Activated T-cell treated with anti-CD3 and anti-CD28 coated beads, Interleukin-2, amount 50 U/mL, for 4 hours (primary cell): Measurements from ENCODE around the gene MGST3. TPM values are rescaled to one million over a fixed set of nuclear protein-coding genes. Genes with fewer than 3 reads are reported as not detected.
"Not testable (repeated sequence)": the region's sequence is repeated elsewhere in the genome, so short reads cannot be mapped to it uniquely, and the experiment has no call there.

Source experiments
- ATAC-seq, 2 donors: fragments of 200-7000 bp; cut with Tn5 transposase; one replicate each; pipeline ENCODE4 v1.10.0; 2021
- DNase-seq: peaks from one replicate; pipeline ENCODE4 v3.0.0-alpha.2; 2020
- H3K27me3 Mint-ChIP-seq: one replicate; pipeline ENCODE4 v1.8.0; 2021; ENCODE audit warnings: low read depth, mixed read lengths
- H3K36me3 Mint-ChIP-seq: one replicate; pipeline ENCODE4 v1.8.0; 2022; ENCODE audit warnings: mixed read lengths; ENCODE audit not compliant: insufficient read depth
- H3K4me1 Mint-ChIP-seq: one replicate; pipeline ENCODE4 v1.8.0; 2021; ENCODE audit warnings: low read depth, mixed read lengths
- H3K4me3 Mint-ChIP-seq: one replicate; pipeline ENCODE4 v1.8.0; 2021; ENCODE audit warnings: mild to moderate bottlenecking, moderate library complexity, mixed read lengths
- H3K9me3 Mint-ChIP-seq: one replicate; pipeline ENCODE4 v1.8.0; 2021; ENCODE audit warnings: mixed read lengths
- total RNA-seq, 3 donors: library from RNA; stranded (reverse); gene quantifications; one replicate each; pipeline ENCODE4 v1.2.1, GENCODE V29; 2021

The MGST3 gene
- total RNA-seq, 3 donors from 2014 or later: 7.3 to 12.8 (median 11.5) TPM

DNA sequence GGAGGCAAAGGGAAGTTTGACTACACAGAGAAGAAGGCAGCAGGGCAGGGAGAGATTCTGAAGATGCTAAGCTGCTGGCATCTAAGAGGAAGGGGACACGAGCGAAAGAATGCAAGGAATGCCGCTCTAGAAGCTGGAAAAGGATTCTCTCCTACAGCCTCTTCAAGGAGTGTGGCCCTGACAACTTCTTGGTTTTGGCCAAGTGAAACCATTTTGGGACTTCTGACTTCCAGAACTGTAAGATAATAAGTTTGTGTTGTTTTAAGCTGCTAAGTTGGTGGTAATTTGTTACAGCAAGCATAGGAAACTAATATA lies 28.5 kb downstream of the MGST3 start:
- H3K9me3 Mint-ChIP-seq: no peaks in the 10 kb centered on the region
- H3K4me3 Mint-ChIP-seq: no peak overlapping the region
- H3K27me3 Mint-ChIP-seq: no peaks in the 10 kb centered on the region
- no peak for DNase-seq
- no peak for ATAC-seq
- no peaks in the 10 kb centered on the region for H3K4me1 Mint-ChIP-seq
- H3K36me3 Mint-ChIP-seq: peaks cover 16% of the 10 kb centered on the region

GRCh38 chr1:165661703-165662102 lies 30.7 kb downstream of the MGST3 start:
- DNase-seq (no peak), ATAC-seq (no peak)
- H3K4me3 Mint-ChIP-seq: no peak overlapping the region
- H3K4me1 Mint-ChIP-seq: no peaks in the 10 kb centered on the region
- peaks cover 29% of the 10 kb centered on the region for H3K36me3 Mint-ChIP-seq
- H3K9me3 Mint-ChIP-seq: no peaks in the 10 kb centered on the region
- no peaks in the 10 kb centered on the region for H3K27me3 Mint-ChIP-seq

- no peaks in the 10 kb centered on the region for H3K4me1 Mint-ChIP-seq
- no peak overlapping the region for H3K4me3 Mint-ChIP-seq
- no peaks in the 10 kb centered on the region for H3K9me3 Mint-ChIP-seq
- no peak for DNase-seq
- ATAC-seq: no peak
- peaks cover 33% of the 10 kb centered on the region for H3K36me3 Mint-ChIP-seq
- no peaks in the 10 kb centered on the region for H3K27me3 Mint-ChIP-seq
Observed at GRCh38 chr1:165662186-165662585, 31.2 kb downstream of the MGST3 start.

- Mint-ChIP-seq H3K4me1 (no peaks in the 10 kb centered on the region), H3K9me3 (no peaks in the 10 kb centered on the region), H3K4me3 (no peak overlapping the region), H3K36me3 (peaks cover 46% of the 10 kb centered on the region), H3K27me3 (no peaks in the 10 kb centered on the region)
- ATAC-seq: no peak
- no peak for DNase-seq
Observed at GRCh38 chr1:165666152-165666825, 35.3 kb downstream of the MGST3 start.

GRCh38 chr1:165668184-165668583 lies 37.1 kb downstream of the MGST3 start:
- H3K27me3 Mint-ChIP-seq: no peaks in the 10 kb centered on the region
- DNase-seq (no peak), ATAC-seq (no peak)
- H3K4me1 Mint-ChIP-seq: no peaks in the 10 kb centered on the region
- no peaks in the 10 kb centered on the region for H3K9me3 Mint-ChIP-seq
- H3K36me3 Mint-ChIP-seq: peaks cover 55% of the 10 kb centered on the region
- H3K4me3 Mint-ChIP-seq: no peak overlapping the region

DNA sequence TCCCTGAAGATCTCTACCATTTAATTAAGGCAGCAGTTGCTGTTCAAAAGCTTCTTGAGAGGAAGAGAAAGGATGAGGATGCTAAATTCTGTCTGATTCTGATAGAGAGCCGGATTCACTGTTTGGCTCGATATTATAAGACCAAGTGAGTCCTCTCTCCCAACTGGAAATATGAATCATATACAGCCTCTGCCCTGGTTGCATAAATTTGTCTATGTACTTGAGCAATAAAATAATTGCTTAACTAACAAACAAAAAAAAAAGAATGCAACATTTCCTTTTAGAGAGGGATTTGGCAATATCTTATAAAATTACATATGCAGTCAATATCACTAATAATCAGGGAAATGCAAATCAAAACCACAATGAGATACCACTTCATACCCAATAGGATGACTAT lies 40.5 kb downstream of the MGST3 start:
- Mint-ChIP-seq H3K9me3 (no peaks in the 10 kb centered on the region), H3K27me3 (no peaks in the 10 kb centered on the region), H3K4me3 (no peak overlapping the region), H3K4me1 (no peaks in the 10 kb centered on the region), H3K36me3 (peaks cover 49% of the 10 kb centered on the region)
- no peak for DNase-seq
- no peak for ATAC-seq

GRCh38 chr1:165674599-165674998 lies 43.6 kb downstream of the MGST3 start:
- Mint-ChIP-seq H3K9me3 (no peaks in the 10 kb centered on the region), H3K4me1 (peaks cover 14% of the 10 kb centered on the region), H3K36me3 (peaks cover 38% of the 10 kb centered on the region), H3K4me3 (no peak overlapping the region), H3K27me3 (no peaks in the 10 kb centered on the region)
- ATAC-seq (no peak), DNase-seq (no peak)

DNA sequence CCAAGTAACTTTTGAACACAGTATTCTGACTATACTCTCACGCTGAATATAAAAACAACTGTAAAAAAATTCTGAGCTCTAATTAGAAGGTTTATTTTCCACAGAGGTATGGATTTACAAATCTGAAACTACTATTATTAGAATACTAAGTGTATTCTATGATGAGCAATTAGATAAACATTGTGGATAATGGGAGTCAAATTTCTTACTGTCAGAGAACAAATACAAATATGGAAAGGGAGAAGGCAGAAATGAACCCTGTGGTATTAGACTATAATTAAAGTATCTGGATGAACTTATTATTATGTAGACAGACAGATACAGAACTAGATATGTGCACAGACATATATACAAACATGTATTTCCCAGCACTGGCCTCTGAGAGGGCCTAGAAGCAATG lies 44.8 kb downstream of the MGST3 start:
- DNase-seq (no peak), ATAC-seq (no peak)
- Mint-ChIP-seq H3K4me3 (no peak overlapping the region), H3K4me1 (peaks cover 17% of the 10 kb centered on the region), H3K36me3 (peaks cover 40% of the 10 kb centered on the region), H3K27me3 (no peaks in the 10 kb centered on the region), H3K9me3 (no peaks in the 10 kb centered on the region)

DNA sequence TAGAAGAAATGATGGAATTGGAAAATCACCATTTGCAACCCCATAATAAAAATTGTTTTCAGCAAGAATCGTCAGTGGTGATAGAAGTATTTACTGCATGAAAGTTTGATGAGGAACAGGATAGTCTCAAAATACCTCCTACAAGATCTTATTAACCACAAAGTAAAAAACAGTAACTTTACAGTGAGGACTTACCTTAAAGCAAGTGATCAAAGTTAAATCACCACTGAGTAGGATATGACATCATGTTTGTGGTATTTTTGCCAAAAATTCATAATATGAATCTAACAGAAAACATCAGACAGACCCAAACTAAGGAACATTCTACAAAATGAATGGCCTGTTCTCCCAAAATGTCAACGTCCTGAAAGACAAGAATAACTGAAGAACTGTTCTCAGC lies 47.5 kb downstream of the MGST3 start:
- Mint-ChIP-seq H3K27me3 (no peaks in the 10 kb centered on the region), H3K4me1 (peaks cover 17% of the 10 kb centered on the region), H3K36me3 (peaks cover 45% of the 10 kb centered on the region), H3K9me3 (no peaks in the 10 kb centered on the region), H3K4me3 (no peak overlapping the region)
- no peak for ATAC-seq
- DNase-seq: no peak

DNA sequence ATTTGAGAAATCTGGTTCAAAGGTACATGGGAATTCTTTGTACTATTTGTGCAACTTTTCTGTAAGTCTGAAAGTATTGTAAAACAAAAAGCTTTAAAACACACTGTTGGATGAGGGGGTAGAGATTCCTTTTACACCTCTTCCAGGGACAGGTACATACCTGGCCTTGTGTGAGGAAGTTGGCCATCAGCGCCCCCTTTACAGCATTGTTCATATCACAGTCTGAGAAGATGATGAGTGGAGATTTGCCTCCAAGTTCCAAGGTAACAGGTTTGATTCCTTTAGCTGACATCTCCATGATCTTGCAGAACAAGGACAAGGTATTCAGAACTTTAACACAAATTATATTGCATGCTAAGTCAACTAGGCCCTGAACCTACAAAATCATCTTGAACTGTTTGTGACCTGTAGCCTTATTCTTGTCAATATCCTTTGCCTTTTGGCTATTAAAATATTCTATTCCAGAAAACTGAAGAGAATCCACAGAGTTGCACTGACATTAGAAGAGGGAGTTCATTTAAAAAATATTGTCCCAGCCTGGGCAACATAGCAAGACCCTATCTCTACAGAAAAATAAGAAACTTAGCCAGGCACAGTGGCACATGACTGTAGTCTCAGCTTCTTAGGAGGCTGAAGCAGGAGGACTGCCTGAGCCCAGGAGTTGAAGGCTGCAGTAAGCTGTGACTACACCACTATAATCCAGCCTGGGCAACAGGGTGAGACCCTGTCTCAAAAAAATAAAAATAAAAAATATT lies 48.4 kb downstream of the MGST3 start:
- no peaks in the 10 kb centered on the region for H3K9me3 Mint-ChIP-seq
- no peak for ATAC-seq
- no peak overlapping the region for H3K4me3 Mint-ChIP-seq
- peaks cover 20% of the 10 kb centered on the region for H3K4me1 Mint-ChIP-seq
- H3K36me3 Mint-ChIP-seq: peaks cover 46% of the 10 kb centered on the region
- DNase-seq: no peak
- no peaks in the 10 kb centered on the region for H3K27me3 Mint-ChIP-seq

DNA sequence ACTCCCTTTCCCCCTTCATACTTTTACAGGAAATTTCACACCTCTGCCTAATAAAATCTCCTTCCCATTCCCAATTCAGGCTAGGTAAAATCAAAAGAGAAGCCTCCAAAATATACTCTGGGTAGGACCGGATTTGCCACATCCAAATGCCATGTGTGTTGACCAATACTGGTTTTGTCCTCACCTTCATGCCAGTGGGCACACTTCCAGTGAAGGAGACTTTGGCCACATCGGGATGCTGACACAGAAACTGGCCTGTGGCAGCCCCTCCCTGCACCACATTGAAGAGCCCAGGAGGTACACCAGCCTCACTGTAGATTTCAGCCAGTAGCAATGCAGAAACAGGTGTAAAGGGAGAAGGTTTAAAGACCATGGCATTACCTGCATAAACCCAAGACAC lies 49.3 kb downstream of the MGST3 start:
- Mint-ChIP-seq H3K36me3 (peaks cover 48% of the 10 kb centered on the region), H3K4me3 (no peak overlapping the region), H3K27me3 (no peaks in the 10 kb centered on the region), H3K9me3 (no peaks in the 10 kb centered on the region), H3K4me1 (peaks cover 26% of the 10 kb centered on the region)
- DNase-seq: no peak
- ATAC-seq: no peak

DNA sequence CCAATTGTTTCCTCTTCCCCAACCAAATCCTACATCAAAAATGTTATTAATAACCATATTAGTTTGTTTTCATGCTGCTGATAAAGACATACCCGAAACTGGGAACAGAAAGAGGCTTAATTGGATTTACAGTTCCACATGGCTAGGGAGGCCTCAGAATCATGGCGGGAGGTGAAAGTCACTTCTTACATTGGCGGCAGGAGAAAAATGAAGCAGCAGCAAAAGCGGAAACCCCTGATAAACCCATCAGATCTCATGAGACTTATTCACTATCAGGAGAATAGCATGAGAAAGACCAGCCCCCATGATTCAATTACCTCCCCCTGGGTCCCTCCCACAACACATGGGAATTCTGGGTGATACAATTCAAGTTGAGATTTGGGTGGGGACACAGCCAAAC lies 49.7 kb downstream of the MGST3 start:
- not testable (repeated sequence) for ATAC-seq
- H3K4me1 Mint-ChIP-seq: peaks cover 31% of the 10 kb centered on the region
- H3K36me3 Mint-ChIP-seq: peaks cover 48% of the 10 kb centered on the region

DNA sequence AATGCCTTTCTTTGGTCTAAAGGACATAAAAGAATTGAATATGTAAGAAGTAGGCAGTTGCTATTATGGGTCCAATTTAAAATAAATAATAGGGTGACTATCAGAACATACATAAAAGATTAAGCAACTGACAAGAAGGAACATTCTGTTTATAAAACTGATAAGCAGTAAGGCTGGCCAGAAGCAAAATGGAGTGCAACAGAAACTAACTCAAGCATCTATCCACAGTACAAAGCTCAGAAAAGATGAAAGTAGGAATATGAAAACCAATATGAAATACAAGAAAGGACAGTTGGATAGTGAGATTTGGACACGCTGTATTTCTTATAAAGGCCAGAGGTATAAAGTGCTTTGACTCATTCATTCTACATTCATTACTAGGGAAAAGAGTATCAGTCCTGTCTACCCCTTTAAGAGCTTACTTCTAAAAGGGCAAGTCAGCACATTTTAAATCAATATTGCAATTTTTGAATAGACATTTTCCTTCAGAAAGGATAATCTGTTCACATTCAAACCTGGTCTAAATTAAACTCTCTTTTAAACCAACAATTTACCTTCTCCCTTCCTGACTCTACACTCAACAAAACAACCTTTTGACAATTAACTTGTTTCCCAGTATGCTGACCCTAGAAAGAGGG lies 52.9 kb downstream of the MGST3 start:
- no peaks in the 10 kb centered on the region for H3K27me3 Mint-ChIP-seq
- no peak overlapping the region for H3K4me3 Mint-ChIP-seq
- DNase-seq (no peak), ATAC-seq (no peak)
- peaks cover 54% of the 10 kb centered on the region for H3K36me3 Mint-ChIP-seq
- peaks cover 40% of the 10 kb centered on the region for H3K4me1 Mint-ChIP-seq
- H3K9me3 Mint-ChIP-seq: peaks cover 4% of the 10 kb centered on the region

More for the DNA sequence above, 49.7 kb downstream of the MGST3 start:
- DNase-seq, H3K4me3 Mint-ChIP-seq, H3K9me3 Mint-ChIP-seq, H3K27me3 Mint-ChIP-seq: not testable (repeated sequence)

GRCh38 chr1:165686121-165686970 lies 55.3 kb downstream of the MGST3 start:
- peaks cover 4% of the 10 kb centered on the region for H3K9me3 Mint-ChIP-seq
- peak overlapping the region; percentile 50 for H3K4me3 Mint-ChIP-seq
- ATAC-seq (peak in 1 of 2 donors; percentile 40), DNase-seq (no peak)
- no peaks in the 10 kb centered on the region for H3K27me3 Mint-ChIP-seq
- H3K4me1 Mint-ChIP-seq: peaks cover 36% of the 10 kb centered on the region
- peaks cover 52% of the 10 kb centered on the region for H3K36me3 Mint-ChIP-seq
